Activated T-cell treated with anti-CD3 and anti-CD28 coated beads, Interleukin-2, amount 50 U/mL, for 48 hours (primary cell): ENCODE results near the gene NEXN.

ENCODE experiments used
- DNase-seq, 2 experiments: peaks; one replicate each; pipeline ENCODE4 v3.0.0-alpha.2; 2020

NEXN gene

GRCh38 chr1:77888081-77888780 is at the start of gene NEXN:
TSS of gene NEXN (plus strand) at chr1:77888624. CDS start at chr1:77916107, 27,483 bp downstream.
- DNase-seq: no peak

DNA sequence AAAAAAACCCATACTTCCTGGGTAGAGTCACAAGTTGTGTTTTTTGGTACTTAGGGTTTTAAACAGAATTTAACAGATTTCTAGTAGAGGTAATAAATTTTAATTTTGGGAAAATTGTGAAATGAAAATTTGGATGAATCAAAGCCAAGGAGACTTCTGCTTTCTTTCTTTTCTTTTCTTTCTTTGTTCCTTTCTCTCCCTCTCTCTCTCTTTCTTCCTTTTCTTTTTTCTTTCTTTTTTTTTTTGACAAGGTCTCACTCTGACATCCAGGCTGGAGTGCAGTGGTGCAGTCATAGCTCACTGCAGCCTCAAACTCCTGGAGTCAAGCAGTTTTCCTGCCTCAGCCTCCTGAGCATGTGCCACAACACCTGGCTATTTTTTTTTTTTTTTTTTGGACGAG is 46.9 kb upstream of the NEXN start:
- no peak for DNase-seq

GRCh38 chr1:77845951-77846350 is 42.5 kb upstream of the NEXN start:
- DNase-seq: no peak

GRCh38 chr1:77846966-77847365 is 41.5 kb upstream of the NEXN start:
- DNase-seq: no peak

DNA sequence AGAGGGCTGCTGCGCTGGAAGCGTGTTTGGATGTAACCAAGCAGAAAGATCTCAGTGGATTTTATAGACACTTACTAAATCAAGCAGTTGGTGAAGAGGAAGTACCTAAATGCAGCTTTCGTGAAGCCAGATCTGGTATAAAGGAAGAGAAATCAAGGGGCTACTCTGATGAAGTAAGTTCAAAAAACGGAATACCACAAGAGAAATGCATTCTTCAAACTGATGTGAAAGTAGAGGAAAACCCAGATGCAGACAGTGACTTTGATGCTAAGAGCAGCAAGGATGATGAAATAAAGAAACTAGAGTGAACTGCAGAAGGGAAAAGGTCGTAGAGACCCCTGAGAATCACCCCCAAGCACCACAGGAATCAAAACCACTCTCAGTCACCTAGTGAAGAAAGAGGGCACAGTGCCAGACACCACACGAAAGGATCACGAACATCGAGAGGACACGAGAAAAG is 40.8 kb upstream of the NEXN start:
- DNase-seq: peak in 1 of 2 experiments; percentile 24

GRCh38 chr1:77850082-77850481 is 38.3 kb upstream of the NEXN start:
- no peak for DNase-seq

DNA sequence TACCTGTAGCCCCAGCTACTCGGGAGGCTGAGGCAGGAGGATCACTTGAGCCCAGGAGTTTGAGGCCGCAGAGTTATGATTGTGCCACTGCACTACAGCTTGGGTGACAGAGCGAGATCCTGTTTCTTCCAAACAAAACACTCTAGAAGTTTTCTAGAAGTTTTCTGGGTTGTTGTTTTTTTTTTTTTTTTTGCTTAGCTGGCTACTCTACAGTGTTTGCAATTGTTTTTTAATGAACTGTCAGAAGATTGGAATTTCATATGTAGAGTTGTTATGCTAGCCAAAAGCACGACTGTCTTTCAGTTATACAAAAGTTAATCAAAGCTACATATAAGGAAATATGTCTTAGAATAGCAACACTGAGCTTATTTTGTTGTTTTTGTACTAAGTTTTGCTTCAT is 30.9 kb upstream of the NEXN start:
- no peak for DNase-seq

DNA sequence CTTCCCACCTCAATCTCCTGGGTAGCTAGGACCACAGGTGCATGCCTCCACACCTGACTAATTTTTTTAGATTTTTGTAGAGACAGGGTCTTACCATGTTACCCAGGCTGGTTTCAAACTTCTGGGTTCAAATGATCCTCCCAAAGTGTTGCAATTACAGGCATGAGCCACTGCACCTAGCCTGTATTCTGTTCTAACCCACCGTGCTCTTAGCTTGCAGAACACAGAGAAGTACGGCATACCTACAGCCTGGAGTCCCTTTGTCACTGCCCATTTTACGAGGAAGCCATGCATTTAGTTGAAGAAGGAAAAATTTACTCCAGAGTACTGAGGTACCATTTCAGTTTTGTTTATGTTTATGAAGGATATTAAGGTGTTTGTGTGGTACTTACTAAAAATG is 29.7 kb upstream of the NEXN start:
- no peak for DNase-seq

- DNase-seq: no peak
Measured at GRCh38 chr1:77859248-77859647, 29.2 kb upstream of the NEXN start.

DNA sequence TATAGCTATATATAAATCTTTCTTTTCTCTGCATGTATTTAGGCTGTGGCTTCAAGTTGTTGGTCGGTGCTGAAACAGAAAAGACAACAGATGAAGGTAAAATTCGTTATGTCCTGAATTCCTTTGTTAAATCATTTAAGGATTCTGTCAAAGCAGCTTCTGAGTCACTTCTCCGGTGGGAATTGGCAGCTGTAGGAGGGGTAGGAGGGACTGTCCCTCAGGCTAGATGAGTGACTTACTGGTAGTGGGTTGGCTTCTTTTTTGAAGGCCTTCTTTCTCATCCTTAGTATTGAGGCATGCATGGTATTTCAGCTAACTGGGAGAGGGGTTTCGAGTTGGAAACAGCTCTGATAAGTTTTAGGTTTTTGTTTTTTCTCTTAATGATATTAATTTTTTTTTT is 22.1 kb upstream of the NEXN start:
- DNase-seq: no peak

- DNase-seq: no peak
Measured at GRCh38 chr1:77872645-77873044, 15.8 kb upstream of the NEXN start.

DNA sequence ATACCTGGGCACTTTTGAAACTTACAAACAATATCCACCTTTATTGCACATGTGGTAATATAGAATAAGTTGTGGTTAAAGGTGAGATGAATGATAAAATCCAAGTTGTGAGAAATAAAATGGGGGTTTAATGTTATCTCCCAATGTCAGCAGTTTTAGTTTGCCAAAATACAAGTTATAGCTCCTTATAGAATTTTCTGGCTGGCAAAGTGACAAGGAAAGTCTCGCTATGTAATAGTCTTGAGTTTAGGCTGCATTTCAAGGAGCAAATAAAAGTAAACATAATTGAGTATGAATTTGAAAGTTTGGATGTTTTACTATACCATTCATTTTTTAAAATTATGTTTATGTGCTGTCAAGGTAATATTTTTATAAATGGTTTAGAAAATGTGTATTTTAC is 15.0 kb upstream of the NEXN start:
- DNase-seq: no peak

GRCh38 chr1:77874804-77875445 is 13.5 kb upstream of the NEXN start:
- DNase-seq: no peak

DNA sequence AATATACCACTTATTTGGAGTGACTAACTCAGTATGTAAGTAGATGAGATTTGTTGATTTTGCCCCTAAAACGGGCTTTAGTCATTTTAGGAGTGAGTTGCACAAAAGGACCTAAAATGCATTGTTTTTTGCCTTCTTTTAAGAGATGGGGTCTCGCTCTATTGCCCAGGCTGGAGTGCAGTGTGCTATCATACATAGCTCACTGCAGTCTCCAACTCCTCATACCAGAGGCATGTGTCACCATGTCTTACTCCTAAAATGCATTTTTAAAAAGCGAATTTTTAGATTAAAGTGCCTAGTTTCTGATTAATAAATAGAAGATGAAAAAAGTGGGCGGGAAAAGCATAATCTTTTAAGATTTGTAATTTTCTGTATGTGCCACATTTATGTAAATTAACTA is 11.5 kb upstream of the NEXN start:
- DNase-seq: no peak

- no peak for DNase-seq
Measured at GRCh38 chr1:77881061-77881460, 7.4 kb upstream of the NEXN start.

DNA sequence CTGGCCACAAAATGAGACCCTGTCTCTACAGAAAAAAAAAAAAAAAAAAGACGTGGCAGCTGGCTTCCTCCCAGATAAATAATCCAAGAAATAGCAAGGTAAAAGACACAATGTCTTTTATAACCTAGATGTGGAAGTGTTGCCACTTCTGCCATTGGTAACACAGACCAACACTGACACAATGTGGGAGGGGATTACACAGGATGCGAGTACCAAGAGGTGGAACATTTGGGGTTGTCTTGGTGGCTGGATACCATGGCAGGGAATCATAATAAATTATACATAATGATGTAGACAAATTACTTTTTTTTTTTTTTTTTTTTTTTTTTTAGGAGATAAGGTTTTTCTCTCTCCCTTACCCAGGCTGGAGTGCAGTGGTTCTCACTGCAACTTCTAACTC is 6.0 kb upstream of the NEXN start:
- DNase-seq: no peak

GRCh38 chr1:77888781-77889642 is 588 bp downstream of the NEXN start:
- DNase-seq: peak; percentile 29 to 54

DNA sequence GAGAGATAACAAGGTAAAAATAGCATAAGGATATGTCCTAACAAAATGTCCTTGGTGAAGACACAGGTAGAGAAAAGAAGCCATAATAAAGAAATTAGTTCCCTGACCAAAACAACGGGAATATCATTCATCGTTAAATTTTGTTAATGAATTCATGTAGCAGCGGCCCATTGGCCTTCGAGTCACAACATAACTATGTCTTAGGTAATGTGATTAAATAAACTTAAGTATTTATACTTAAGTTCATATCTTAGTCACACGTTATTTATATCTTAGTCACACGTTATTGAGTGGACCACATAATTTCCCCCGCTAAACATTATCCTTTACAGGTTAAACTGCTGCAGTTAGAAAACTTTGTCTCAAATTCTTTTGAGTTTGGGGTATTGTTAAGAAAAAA is 1.2 kb downstream of the NEXN start:
- DNase-seq: no peak

DNA sequence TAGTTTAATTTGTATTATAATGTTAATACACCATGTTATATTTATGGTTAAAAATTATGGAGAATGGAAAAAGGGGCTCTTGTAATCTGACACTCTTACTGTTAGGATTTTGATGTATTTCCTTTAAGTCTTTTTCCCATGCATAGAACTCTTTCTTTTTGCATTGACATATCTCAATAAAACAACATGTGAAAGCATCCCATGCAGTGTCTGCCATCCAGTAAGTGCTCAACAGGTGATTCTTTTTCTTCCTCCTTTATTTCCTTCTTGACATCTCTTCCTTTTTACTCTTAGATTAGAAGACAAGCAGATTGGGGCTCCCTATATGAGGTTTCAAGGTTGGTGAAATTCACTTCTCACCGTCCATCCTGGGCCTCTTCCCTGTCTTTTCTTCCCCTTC is 2.8 kb downstream of the NEXN start:
- no peak for DNase-seq

GRCh38 chr1:77899647-77900320 is 11.4 kb downstream of the NEXN start:
- no peak for DNase-seq

- no peak for DNase-seq
Measured at GRCh38 chr1:77900687-77901293, 12.4 kb downstream of the NEXN start.

GRCh38 chr1:77905603-77906002 is 17.2 kb downstream of the NEXN start:
- DNase-seq: no peak
